Right atrium auricular region (tissue), 2 donors: ENCODE measurements around the gene MRPL41. TPM values are rescaled to one million over a fixed set of nuclear protein-coding genes. Genes with fewer than 3 reads are reported as not detected.

Experiments
- DNase-seq: peaks from one replicate; pipeline ENCODE4 v3.0.0-alpha.2; 2019; ENCODE audit warnings: low spot score
- H3K27ac ChIP-seq, 2 donors: fragments of 200-600 bp; sonication (generic); 1 replicate in 1 of 2; 2 replicates in 1 of 2; pipeline ENCODE4 v1.5.1; 2016 to 2019
- H3K27me3 ChIP-seq, 2 donors: fragments of 200-600 bp; sonication (generic); one replicate each; pipeline versions ENCODE4 v1.5.1 to v1.6.0; 2017 to 2019
- H3K36me3 ChIP-seq: fragments of 200-600 bp; sonication (generic); one replicate; pipeline ENCODE4 v1.5.1; 2016
- H3K4me1 ChIP-seq, 2 donors: fragments of 200-600 bp; sonication (generic); one replicate each; pipeline versions ENCODE4 v1.5.1 to v1.6.0; 2017 to 2019
- H3K4me3 ChIP-seq, 2 donors: fragments of 200-600 bp; sonication (generic); 1 replicate in 1 of 2; 2 replicates in 1 of 2; pipeline ENCODE4 v1.5.1; 2017 to 2019; ENCODE audit warnings: mild to moderate bottlenecking in 1 of 2, moderate library complexity in 1 of 2
- H3K9me3 ChIP-seq, 2 donors: fragments of 200-600 bp; sonication (generic); one replicate each; pipeline ENCODE4 v1.5.1; 2019
- CTCF ChIP-seq, 2 donors: fragments of 200-600 bp; sonication (generic); IDR thresholded peaks; one replicate each; pipeline ENCODE4 v1.5.1; 2019; ENCODE audit warnings: antibody characterized with exemption in 2 of 2
- total RNA-seq, 2 donors: library from RNA; depleted of rRNA; stranded (reverse); fragments of >200 nt; gene quantifications; one replicate each; pipeline ENCODE4 v1.1.0, GENCODE V29; 2016

MRPL41 gene
- total RNA-seq, 2 donors from 2014 or later = 172 to 238 TPM

GRCh38 chr9:137521405-137521985 lies 30.2 kb upstream of the MRPL41 start:
- Histone ChIP-seq H3K9me3 (no peaks in the 10 kb centered on the region), H3K27ac (no peak overlapping the region), H3K4me1 (no peaks in the 10 kb centered on the region), H3K36me3 (no peaks in the 10 kb centered on the region), H3K4me3 (no peak overlapping the region), H3K27me3 (no peaks in the 10 kb centered on the region)
- no peak for DNase-seq
- no peak for TF ChIP-seq CTCF (IDR thresholded peaks at IDR 0.05)

GRCh38 chr9:137522746-137523455 lies 28.8 kb upstream of the MRPL41 start:
- no peak for DNase-seq
- Histone ChIP-seq H3K9me3 (no peaks in the 10 kb centered on the region), H3K27me3 (no peaks in the 10 kb centered on the region), H3K4me1 (no peaks in the 10 kb centered on the region), H3K36me3 (no peaks in the 10 kb centered on the region), H3K27ac (no peak overlapping the region), H3K4me3 (no peak overlapping the region)
- TF ChIP-seq CTCF (IDR thresholded peaks at IDR 0.05) = no peak

GRCh38 chr9:137524161-137524980 lies 27.3 kb upstream of the MRPL41 start:
- no peak for DNase-seq
- no peaks in the 10 kb centered on the region for H3K9me3 ChIP-seq
- TF ChIP-seq CTCF (IDR thresholded peaks at IDR 0.05) = no peak
- H3K4me1 ChIP-seq = no peaks in the 10 kb centered on the region
- no peaks in the 10 kb centered on the region for H3K27me3 ChIP-seq
- no peaks in the 10 kb centered on the region for H3K36me3 ChIP-seq
- no peak overlapping the region for H3K27ac ChIP-seq
- no peak overlapping the region for H3K4me3 ChIP-seq

- no peak overlapping the region for H3K4me3 ChIP-seq
- H3K27ac ChIP-seq = no peak overlapping the region
- no peaks in the 10 kb centered on the region for H3K4me1 ChIP-seq
- no peaks in the 10 kb centered on the region for H3K36me3 ChIP-seq
- TF ChIP-seq CTCF (IDR thresholded peaks at IDR 0.05) = no peak
- no peaks in the 10 kb centered on the region for H3K27me3 ChIP-seq
- H3K9me3 ChIP-seq = no peaks in the 10 kb centered on the region
- no peak for DNase-seq
Observed at GRCh38 chr9:137524981-137525317, 26.7 kb upstream of the MRPL41 start.

- no peak for TF ChIP-seq CTCF (IDR thresholded peaks at IDR 0.05)
- H3K4me3 ChIP-seq = no peak overlapping the region
- H3K27ac ChIP-seq = no peak overlapping the region
- H3K4me1 ChIP-seq = peaks cover 0 to 5% of the 10 kb centered on the region in 2 donors
- no peaks in the 10 kb centered on the region for H3K27me3 ChIP-seq
- H3K9me3 ChIP-seq = no peaks in the 10 kb centered on the region
- DNase-seq = no peak
- H3K36me3 ChIP-seq = no peaks in the 10 kb centered on the region
Observed at GRCh38 chr9:137530331-137530730, 21.3 kb upstream of the MRPL41 start.
